ENCODE results near the gene HOOK1. TPM values are rescaled to one million over a fixed set of nuclear protein-coding genes. Genes with fewer than 3 reads are reported as not detected.

HOOK1 gene
- total RNA-seq, 2 experiments from 2014 or later = 18.1 to 19.4 TPM

DNA sequence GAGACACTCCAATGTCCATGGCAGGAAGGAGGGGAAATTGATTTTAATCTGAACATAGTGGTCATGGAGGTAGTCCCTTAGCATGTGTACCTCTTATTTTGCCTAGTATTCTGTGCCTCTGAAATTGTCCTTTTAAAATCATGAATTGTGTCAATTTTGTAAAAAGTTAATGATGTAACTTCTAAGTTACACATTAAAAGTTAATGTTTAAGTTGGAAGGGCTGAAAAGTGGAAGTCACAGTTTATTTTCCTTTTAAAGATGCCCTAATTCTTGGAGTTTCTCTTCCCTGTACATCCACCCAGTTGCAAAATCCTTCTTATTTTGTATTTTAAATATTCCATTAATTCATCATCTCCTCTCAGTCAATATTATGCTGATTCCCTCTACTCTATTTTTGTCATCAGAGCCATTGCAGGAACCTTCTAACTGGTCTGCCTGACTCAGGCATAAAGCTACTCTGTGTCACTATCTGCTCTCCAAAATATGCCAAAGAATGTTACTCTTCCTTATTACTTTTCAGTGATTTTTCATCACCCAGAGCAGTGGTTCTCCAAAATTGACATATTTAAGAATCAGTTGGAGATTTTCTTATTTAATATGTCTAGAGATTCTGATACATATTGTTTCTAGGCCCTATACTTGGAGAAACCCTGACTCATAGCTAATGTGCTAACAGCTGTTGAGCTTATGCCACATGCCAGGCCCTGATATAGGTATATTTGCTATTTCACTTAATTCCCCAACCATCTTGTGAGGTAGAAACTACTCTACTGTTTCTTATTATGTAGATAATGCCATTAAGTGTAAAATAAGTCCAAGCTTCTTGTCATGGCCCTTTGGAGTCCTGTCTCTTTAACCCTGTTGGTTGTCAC is 5.1 kb downstream of the HOOK1 start:
- H3K27me3 Mint-ChIP-seq = no peaks in the 10 kb centered on the region
- H3K4me3 Mint-ChIP-seq = no peak overlapping the region
- H3K4me3 ChIP-seq (ENCODE audit: low read length) = no peak overlapping the region
- H3K27ac Mint-ChIP-seq = no peak overlapping the region
- peaks cover 9% of the 10 kb centered on the region for H3K4me1 ChIP-seq (ENCODE audit: insufficient read depth, low read length)
- H3K4me1 Mint-ChIP-seq (ENCODE audit: low read depth) = peaks cover 7% of the 10 kb centered on the region
- TF ChIP-seq, protein P1, sequence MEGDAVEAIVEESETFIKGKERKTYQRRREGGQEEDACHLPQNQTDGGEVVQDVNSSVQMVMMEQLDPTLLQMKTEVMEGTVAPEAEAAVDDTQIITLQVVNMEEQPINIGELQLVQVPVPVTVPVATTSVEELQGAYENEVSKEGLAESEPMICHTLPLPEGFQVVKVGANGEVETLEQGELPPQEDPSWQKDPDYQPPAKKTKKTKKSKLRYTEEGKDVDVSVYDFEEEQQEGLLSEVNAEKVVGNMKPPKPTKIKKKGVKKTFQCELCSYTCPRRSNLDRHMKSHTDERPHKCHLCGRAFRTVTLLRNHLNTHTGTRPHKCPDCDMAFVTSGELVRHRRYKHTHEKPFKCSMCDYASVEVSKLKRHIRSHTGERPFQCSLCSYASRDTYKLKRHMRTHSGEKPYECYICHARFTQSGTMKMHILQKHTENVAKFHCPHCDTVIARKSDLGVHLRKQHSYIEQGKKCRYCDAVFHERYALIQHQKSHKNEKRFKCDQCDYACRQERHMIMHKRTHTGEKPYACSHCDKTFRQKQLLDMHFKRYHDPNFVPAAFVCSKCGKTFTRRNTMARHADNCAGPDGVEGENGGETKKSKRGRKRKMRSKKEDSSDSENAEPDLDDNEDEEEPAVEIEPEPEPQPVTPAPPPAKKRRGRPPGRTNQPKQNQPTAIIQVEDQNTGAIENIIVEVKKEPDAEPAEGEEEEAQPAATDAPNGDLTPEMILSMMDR (IDR thresholded peaks at IDR 0.05) = no peak
- no peak overlapping the region for H3K27ac ChIP-seq (ENCODE audit: low read depth in 1 of 2, low read length in 2 of 2)
- intact Hi-C loops (cut with DNase I, micrococcal nuclease) = loop anchor here (5.0 to 10.0 kb wide), 5 partner anchors 525 to 1905 kb away; partner anchors contain the start of genes FGGY (in 1 of the 2), MYSM1 (in 1 of the 2) and TM2D1 (in 1 of the 2)
- ChIA-PET CTCF (interaction anchor here (1.2 kb wide), 1 partner anchor 1273 kb away, joined by 3 read pairs; the partner anchor contains the start of gene OMA1), POLR2A (no interaction called here)
- H3K36me3 Mint-ChIP-seq (ENCODE audit: low read depth) = peaks cover 14% of the 10 kb centered on the region
- H3K9me3 Mint-ChIP-seq = no peaks in the 10 kb centered on the region
- no peaks in the 10 kb centered on the region for H3K9me3 ChIP-seq (ENCODE audit: control insufficient read depth in 1 of 2, insufficient read depth in 1 of 2, low read length in 2 of 2)
- no peaks in the 10 kb centered on the region for H3K36me3 ChIP-seq (ENCODE audit: insufficient read depth, low read length)
- no peak for DNase-seq
- no peaks in the 10 kb centered on the region for H3K27me3 ChIP-seq (ENCODE audit: control insufficient read depth in 1 of 2, insufficient read depth in 2 of 2, low read length in 2 of 2)
- no peak for ATAC-seq (ENCODE audit: poor library complexity)

DNA sequence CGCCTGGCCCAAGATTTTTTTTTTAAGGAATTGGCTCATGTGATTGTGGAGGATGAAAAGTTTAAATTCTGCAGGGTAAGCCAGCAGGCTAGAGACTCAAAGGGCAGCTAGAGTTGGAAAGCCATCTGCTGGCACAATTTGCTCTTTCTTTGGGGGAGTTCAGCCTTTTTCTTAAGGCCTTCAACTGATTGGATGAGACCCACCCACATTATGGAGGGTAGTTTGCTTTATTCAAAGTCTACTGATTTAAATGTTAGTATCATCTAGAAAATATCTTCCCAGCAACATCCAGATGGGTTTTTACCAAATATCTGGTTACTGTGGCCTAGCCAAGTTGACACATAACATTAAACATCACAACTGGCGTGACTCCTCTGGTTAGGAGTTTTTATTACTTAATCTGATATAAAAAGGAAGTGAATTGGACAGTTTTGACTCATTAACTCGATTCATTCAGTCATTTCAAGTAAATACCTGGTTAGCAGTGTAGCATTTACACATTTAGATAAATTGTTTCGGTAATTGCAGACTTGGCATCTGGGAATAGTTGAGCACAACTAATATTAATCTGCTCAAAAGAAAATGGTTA is 12.4 kb downstream of the HOOK1 start:
- H3K4me3 Mint-ChIP-seq = no peak overlapping the region
- no peaks in the 10 kb centered on the region for H3K4me1 ChIP-seq (ENCODE audit: insufficient read depth, low read length)
- no peaks in the 10 kb centered on the region for H3K9me3 Mint-ChIP-seq
- no peak overlapping the region for H3K4me3 ChIP-seq (ENCODE audit: low read length)
- peaks cover 5% of the 10 kb centered on the region for H3K36me3 ChIP-seq (ENCODE audit: insufficient read depth, low read length)
- intact Hi-C loops (cut with DNase I, micrococcal nuclease) = no loop called here
- DNase-seq (no peak), ATAC-seq (ENCODE audit: poor library complexity) (no peak)
- H3K9me3 ChIP-seq (ENCODE audit: control insufficient read depth in 1 of 2, insufficient read depth in 1 of 2, low read length in 2 of 2) = no peaks in the 10 kb centered on the region
- H3K27ac Mint-ChIP-seq = no peak overlapping the region
- POLR2A ChIA-PET = no interaction called here
- no peaks in the 10 kb centered on the region for H3K27me3 Mint-ChIP-seq
- TF ChIP-seq, protein P1 (IDR thresholded peaks at IDR 0.05) = no peak
- CTCF ChIA-PET = no interaction called here
- H3K27me3 ChIP-seq (ENCODE audit: control insufficient read depth in 1 of 2, insufficient read depth in 2 of 2, low read length in 2 of 2) = no peaks in the 10 kb centered on the region
- H3K27ac ChIP-seq (ENCODE audit: low read depth in 1 of 2, low read length in 2 of 2) = no peak overlapping the region
- peaks cover 50% of the 10 kb centered on the region for H3K36me3 Mint-ChIP-seq (ENCODE audit: low read depth)
- no peaks in the 10 kb centered on the region for H3K4me1 Mint-ChIP-seq (ENCODE audit: low read depth)

DNA sequence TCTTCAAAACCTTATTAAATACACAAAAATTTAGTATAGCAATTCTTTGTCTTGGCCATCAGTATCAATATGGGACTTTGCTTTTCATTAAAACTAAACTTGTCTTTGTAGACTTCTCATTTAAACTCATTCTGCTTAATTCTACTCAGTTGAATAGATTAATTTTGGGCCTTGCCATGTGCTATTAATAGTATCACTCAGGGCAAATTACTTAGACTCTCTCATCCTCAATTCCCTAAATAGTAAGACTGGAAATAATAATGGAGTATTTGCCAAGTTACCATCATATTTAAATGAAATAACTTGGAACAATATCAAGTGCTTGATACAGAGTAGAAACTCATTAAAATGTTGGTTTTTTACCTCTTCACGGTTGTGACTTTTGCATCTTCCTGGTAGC is 13.4 kb downstream of the HOOK1 start:
- intact Hi-C loops (cut with DNase I, micrococcal nuclease) = no loop called here
- H3K9me3 Mint-ChIP-seq = no peaks in the 10 kb centered on the region
- POLR2A ChIA-PET = no interaction called here
- Histone ChIP-seq H3K27me3 (ENCODE audit: control insufficient read depth in 1 of 2, insufficient read depth in 2 of 2, low read length in 2 of 2) (no peaks in the 10 kb centered on the region), H3K9me3 (ENCODE audit: control insufficient read depth in 1 of 2, insufficient read depth in 1 of 2, low read length in 2 of 2) (no peaks in the 10 kb centered on the region), H3K27ac (ENCODE audit: low read depth in 1 of 2, low read length in 2 of 2) (no peak overlapping the region), H3K36me3 (ENCODE audit: insufficient read depth, low read length) (peaks cover 5% of the 10 kb centered on the region), H3K4me1 (ENCODE audit: insufficient read depth, low read length) (no peaks in the 10 kb centered on the region), H3K4me3 (ENCODE audit: low read length) (no peak overlapping the region)
- no peak overlapping the region for H3K4me3 Mint-ChIP-seq
- H3K36me3 Mint-ChIP-seq (ENCODE audit: low read depth) = peaks cover 50% of the 10 kb centered on the region
- no peaks in the 10 kb centered on the region for H3K27me3 Mint-ChIP-seq
- H3K4me1 Mint-ChIP-seq (ENCODE audit: low read depth) = no peaks in the 10 kb centered on the region
- H3K27ac Mint-ChIP-seq = no peak overlapping the region
- no peak for ATAC-seq (ENCODE audit: poor library complexity)
- TF ChIP-seq, protein P1 (IDR thresholded peaks at IDR 0.05) = no peak
- CTCF ChIA-PET = no interaction called here
- no peak for DNase-seq

All from CD4-positive, alpha-beta T cell (primary cell).